Measurements from ENCODE around the gene TGM2.

DNA sequence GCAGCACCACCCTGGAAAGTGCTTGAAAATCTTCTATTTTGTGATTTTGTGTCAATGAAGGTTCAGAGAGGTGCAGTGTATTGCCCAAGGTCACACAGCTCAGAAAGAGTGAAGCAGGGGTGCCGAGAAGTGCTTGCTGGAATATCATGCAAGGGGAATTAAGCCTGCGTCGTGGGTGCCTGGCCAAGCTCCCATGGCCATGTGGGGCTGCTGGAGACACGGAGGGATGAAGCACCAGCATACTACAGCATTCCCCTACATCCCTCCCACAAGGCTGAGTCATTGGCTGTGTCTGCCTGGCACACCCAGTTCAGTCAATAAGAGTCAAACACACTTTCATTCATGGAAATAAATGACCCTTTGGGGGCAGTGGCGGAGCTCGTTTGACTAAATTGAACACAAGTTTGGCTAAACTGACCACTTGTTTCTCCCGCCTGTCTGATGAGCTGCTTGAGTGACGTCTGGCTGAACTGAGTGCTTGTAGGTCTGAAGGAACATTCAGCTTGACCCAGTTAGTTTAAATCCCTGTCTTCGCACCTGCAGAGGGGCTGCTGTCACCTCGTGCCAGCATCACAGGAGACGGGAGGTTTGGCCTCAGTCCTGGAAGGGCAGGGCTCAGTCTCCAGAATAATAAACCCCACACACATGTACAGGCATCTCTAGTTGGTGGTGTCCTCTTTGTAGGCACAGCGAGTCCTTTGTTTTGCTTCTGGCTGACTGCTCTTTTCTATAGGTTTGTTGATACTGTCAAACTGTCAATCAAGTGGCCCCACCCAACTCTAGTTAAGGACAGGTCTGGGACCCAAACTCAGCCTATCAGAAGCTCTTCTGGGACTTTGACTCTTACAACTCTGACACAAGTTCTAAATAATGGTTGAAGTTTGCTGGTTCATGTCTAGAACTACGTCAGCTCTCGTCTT, 8.4 kb upstream of the TGM2 start:
- TF ChIP-seq, protein P1, sequence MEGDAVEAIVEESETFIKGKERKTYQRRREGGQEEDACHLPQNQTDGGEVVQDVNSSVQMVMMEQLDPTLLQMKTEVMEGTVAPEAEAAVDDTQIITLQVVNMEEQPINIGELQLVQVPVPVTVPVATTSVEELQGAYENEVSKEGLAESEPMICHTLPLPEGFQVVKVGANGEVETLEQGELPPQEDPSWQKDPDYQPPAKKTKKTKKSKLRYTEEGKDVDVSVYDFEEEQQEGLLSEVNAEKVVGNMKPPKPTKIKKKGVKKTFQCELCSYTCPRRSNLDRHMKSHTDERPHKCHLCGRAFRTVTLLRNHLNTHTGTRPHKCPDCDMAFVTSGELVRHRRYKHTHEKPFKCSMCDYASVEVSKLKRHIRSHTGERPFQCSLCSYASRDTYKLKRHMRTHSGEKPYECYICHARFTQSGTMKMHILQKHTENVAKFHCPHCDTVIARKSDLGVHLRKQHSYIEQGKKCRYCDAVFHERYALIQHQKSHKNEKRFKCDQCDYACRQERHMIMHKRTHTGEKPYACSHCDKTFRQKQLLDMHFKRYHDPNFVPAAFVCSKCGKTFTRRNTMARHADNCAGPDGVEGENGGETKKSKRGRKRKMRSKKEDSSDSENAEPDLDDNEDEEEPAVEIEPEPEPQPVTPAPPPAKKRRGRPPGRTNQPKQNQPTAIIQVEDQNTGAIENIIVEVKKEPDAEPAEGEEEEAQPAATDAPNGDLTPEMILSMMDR (IDR thresholded peaks at IDR 0.05; ENCODE audit: extremely low read depth in 1 of 2, insufficient read depth in 1 of 2, low read depth in 1 of 2, low read length in 2 of 2) = no peak
- TF ChIP-seq, protein P2, sequence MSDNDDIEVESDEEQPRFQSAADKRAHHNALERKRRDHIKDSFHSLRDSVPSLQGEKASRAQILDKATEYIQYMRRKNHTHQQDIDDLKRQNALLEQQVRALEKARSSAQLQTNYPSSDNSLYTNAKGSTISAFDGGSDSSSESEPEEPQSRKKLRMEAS (IDR thresholded peaks at IDR 0.05; ENCODE audit: insufficient read depth, insufficient read length) = no peak
- TF ChIP-seq POLR2A (IDR thresholded peaks at IDR 0.05; ENCODE audit: low read depth, low read length) (no peak), POLR2AphosphoS5 (IDR thresholded peaks at IDR 0.05; ENCODE audit: insufficient read depth, low read depth, low read length) (peak; percentile 61), EZH2 (IDR thresholded peaks at IDR 0.05; ENCODE audit: borderline replicate concordance, low read depth, low read length, severe bottlenecking) (no peak), GATA2 (IDR thresholded peaks at IDR 0.05; ENCODE audit: insufficient read depth, insufficient read length, low read depth, low read length) (no peak), FOS (IDR thresholded peaks at IDR 0.05; ENCODE audit: borderline replicate concordance, insufficient read depth, low read length) (peak; percentile 74), JUN (IDR thresholded peaks at IDR 0.05; ENCODE audit: borderline replicate concordance, insufficient read depth, insufficient read length, low read depth) (no peak)
